Testis (tissue), 2 donors: ENCODE results near the gene MKNK1.

Experiments
- POLR2A ChIP-seq: fragments of 450-650 bp; IDR thresholded peaks from one replicate; pipeline ENCODE4 v1.6.1; 2017; ENCODE audit warnings: antibody characterized with exemption, mild to moderate bottlenecking, moderate library complexity
- TF ChIP-seq, protein P1 (sequence below), 3 experiments: fragments of 450-650 bp in 2 of 3; fragments of 200-600 bp in 1 of 3; sonication (generic) in 1 of 3; IDR thresholded peaks; one replicate each; pipeline ENCODE4 v1.5.1; 2016 to 2019; ENCODE audit warnings: antibody characterized with exemption in 3 of 3, mild to moderate bottlenecking in 2 of 3, moderate library complexity in 1 of 3

DNA sequence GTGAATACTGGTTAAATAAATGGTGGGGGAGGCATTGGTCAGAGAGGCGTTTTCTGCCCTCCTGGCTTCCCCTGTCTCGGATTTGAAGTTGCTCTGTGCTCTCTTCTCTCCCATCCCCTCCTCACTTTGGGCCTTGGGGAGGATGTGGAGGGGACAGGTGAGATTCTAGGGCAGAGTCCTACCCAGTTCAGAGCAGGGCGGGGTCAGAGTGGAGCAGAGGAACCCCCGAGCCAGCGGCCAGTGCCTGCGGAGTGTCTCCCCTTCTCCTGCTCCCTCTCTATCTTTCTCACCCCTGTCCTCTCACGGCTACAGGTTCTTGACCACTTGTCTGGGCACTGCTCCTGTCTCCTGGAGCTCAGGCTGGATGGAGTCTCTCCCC lies 60.7 kb downstream of the MKNK1 start:
- TF ChIP-seq, protein P1, sequence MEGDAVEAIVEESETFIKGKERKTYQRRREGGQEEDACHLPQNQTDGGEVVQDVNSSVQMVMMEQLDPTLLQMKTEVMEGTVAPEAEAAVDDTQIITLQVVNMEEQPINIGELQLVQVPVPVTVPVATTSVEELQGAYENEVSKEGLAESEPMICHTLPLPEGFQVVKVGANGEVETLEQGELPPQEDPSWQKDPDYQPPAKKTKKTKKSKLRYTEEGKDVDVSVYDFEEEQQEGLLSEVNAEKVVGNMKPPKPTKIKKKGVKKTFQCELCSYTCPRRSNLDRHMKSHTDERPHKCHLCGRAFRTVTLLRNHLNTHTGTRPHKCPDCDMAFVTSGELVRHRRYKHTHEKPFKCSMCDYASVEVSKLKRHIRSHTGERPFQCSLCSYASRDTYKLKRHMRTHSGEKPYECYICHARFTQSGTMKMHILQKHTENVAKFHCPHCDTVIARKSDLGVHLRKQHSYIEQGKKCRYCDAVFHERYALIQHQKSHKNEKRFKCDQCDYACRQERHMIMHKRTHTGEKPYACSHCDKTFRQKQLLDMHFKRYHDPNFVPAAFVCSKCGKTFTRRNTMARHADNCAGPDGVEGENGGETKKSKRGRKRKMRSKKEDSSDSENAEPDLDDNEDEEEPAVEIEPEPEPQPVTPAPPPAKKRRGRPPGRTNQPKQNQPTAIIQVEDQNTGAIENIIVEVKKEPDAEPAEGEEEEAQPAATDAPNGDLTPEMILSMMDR (IDR thresholded peaks at IDR 0.05): no peak
- no peak for TF ChIP-seq POLR2A
